Measurements from ENCODE around the gene SLC38A5.
"Not testable (repeated sequence)": the region's sequence is repeated elsewhere in the genome, so short reads cannot be mapped to it uniquely, and the experiment has no call there.

The SLC38A5 gene

GRCh38 chrX:48470110-48470832 lies at the start of gene SLC38A5:
Gene SLC38A5 (minus strand): TSS chrX:48470260. CDS start chrX:48467924, 2,336 bp downstream.
- Histone ChIP-seq H3K9me2 (ENCODE audit: low read depth, low read length) (no peaks in the 10 kb centered on the region), H2AFZ (ENCODE audit: low read length) (no peak within 1 kb of the TSS), H3K27me3 (ENCODE audit: insufficient read depth, low read length) (no peaks in the 10 kb centered on the region), H4K20me1 (ENCODE audit: insufficient read depth, low read length) (no peaks in the 10 kb centered on the region), H3K36me3 (ENCODE audit: insufficient read depth, low read length) (no peaks in the 10 kb centered on the region), H3K9ac (ENCODE audit: low read length) (peak within 1 kb of the TSS; percentile 82), H3F3A (ENCODE audit: insufficient read depth, low read length) (no peaks in the 10 kb centered on the region), H3K4me3 (ENCODE audit: low read depth, low read length, poor library complexity, severe bottlenecking) (peak within 1 kb of the TSS; percentile 74), H3K79me2 (ENCODE audit: insufficient read depth, low read length) (no peaks in the 10 kb centered on the region), H3K27ac (ENCODE audit: low read depth, low read length, poor library complexity, severe bottlenecking) (peak within 1 kb of the TSS; percentile 35), H3K4me1 (ENCODE audit: insufficient read depth, low read length, severe bottlenecking) (peaks cover 33% of the 10 kb centered on the region), H3K4me2 (ENCODE audit: low read length) (peak within 1 kb of the TSS; percentile 71), H3K9me3 (ENCODE audit: low read length) (no peaks in the 10 kb centered on the region)
- TF ChIP-seq EZH2 (IDR thresholded peaks at IDR 0.05; ENCODE audit: borderline replicate concordance, low read length): no peak

GRCh38 chrX:48519481-48519880 lies 49.4 kb upstream of the SLC38A5 start:
- H3K4me1 ChIP-seq (ENCODE audit: insufficient read depth, low read length, severe bottlenecking): peaks cover 24% of the 10 kb centered on the region
- not testable (repeated sequence) for H3K27me3 ChIP-seq (ENCODE audit: insufficient read depth, low read length); H3K9ac ChIP-seq (ENCODE audit: low read length); H3K9me3 ChIP-seq (ENCODE audit: low read length); H3K4me2 ChIP-seq (ENCODE audit: low read length); H3K79me2 ChIP-seq (ENCODE audit: insufficient read depth, low read length); H3K36me3 ChIP-seq (ENCODE audit: insufficient read depth, low read length); H3K27ac ChIP-seq (ENCODE audit: low read depth, low read length, poor library complexity, severe bottlenecking); H3K9me2 ChIP-seq (ENCODE audit: low read depth, low read length); H3F3A ChIP-seq (ENCODE audit: insufficient read depth, low read length); H2AFZ ChIP-seq (ENCODE audit: low read length); H3K4me3 ChIP-seq (ENCODE audit: low read depth, low read length, poor library complexity, severe bottlenecking); H4K20me1 ChIP-seq (ENCODE audit: insufficient read depth, low read length)

- H3K79me2 ChIP-seq (ENCODE audit: insufficient read depth, low read length): peaks cover under 1% of the 10 kb centered on the region
Observed at GRCh38 chrX:48516987-48517386, 46.9 kb upstream of the SLC38A5 start.

GRCh38 chrX:48516285-48516684 lies 46.2 kb upstream of the SLC38A5 start:
- Histone ChIP-seq H3K9ac (ENCODE audit: low read length) (no peak overlapping the region), H3K4me3 (ENCODE audit: low read depth, low read length, poor library complexity, severe bottlenecking) (no peak overlapping the region), H3K27ac (ENCODE audit: low read depth, low read length, poor library complexity, severe bottlenecking) (no peak overlapping the region), H2AFZ (ENCODE audit: low read length) (no peak overlapping the region), H3K79me2 (ENCODE audit: insufficient read depth, low read length) (no peaks in the 10 kb centered on the region), H4K20me1 (ENCODE audit: insufficient read depth, low read length) (no peaks in the 10 kb centered on the region), H3K27me3 (ENCODE audit: insufficient read depth, low read length) (no peaks in the 10 kb centered on the region), H3K4me2 (ENCODE audit: low read length) (no peak overlapping the region), H3F3A (ENCODE audit: insufficient read depth, low read length) (no peaks in the 10 kb centered on the region), H3K9me3 (ENCODE audit: low read length) (no peaks in the 10 kb centered on the region), H3K9me2 (ENCODE audit: low read depth, low read length) (no peaks in the 10 kb centered on the region), H3K4me1 (ENCODE audit: insufficient read depth, low read length, severe bottlenecking) (peaks cover 8% of the 10 kb centered on the region), H3K36me3 (ENCODE audit: insufficient read depth, low read length) (no peaks in the 10 kb centered on the region)
- TF ChIP-seq CTCF (IDR thresholded peaks at IDR 0.05; ENCODE audit: low read length): no peak
- TF ChIP-seq EZH2 (IDR thresholded peaks at IDR 0.05; ENCODE audit: borderline replicate concordance, low read length): no peak

More at GRCh38 chrX:48516987-48517386, 46.9 kb upstream of the SLC38A5 start:
- H3K9me3 ChIP-seq (ENCODE audit: low read length): no peaks in the 10 kb centered on the region
- no peak overlapping the region for H3K9ac ChIP-seq (ENCODE audit: low read length)
- H3K9me2 ChIP-seq (ENCODE audit: low read depth, low read length): no peaks in the 10 kb centered on the region
- no peak overlapping the region for H2AFZ ChIP-seq (ENCODE audit: low read length)
- H4K20me1 ChIP-seq (ENCODE audit: insufficient read depth, low read length): no peaks in the 10 kb centered on the region
- TF ChIP-seq EZH2 (IDR thresholded peaks at IDR 0.05; ENCODE audit: borderline replicate concordance, low read length) (no peak), CTCF (IDR thresholded peaks at IDR 0.05; ENCODE audit: low read length) (no peak)
- H3K4me1 ChIP-seq (ENCODE audit: insufficient read depth, low read length, severe bottlenecking): peaks cover 9% of the 10 kb centered on the region
- no peak overlapping the region for H3K27ac ChIP-seq (ENCODE audit: low read depth, low read length, poor library complexity, severe bottlenecking)
- H3K4me2 ChIP-seq (ENCODE audit: low read length): no peak overlapping the region
- no peaks in the 10 kb centered on the region for H3K27me3 ChIP-seq (ENCODE audit: insufficient read depth, low read length)
- H3K4me3 ChIP-seq (ENCODE audit: low read depth, low read length, poor library complexity, severe bottlenecking): no peak overlapping the region
- H3K36me3 ChIP-seq (ENCODE audit: insufficient read depth, low read length): peaks cover under 1% of the 10 kb centered on the region; the same call in 1 of the 2 replicates
- no peaks in the 10 kb centered on the region for H3F3A ChIP-seq (ENCODE audit: insufficient read depth, low read length)
